HepG2 (cell line): Measurements from ENCODE around the gene RPL31. TPM values are rescaled to one million over a fixed set of nuclear protein-coding genes. Genes with fewer than 3 reads are reported as not detected.

ENCODE experiments used
- CCAR2 ChIP-seq: fragments of 200-400 bp; formaldehyde crosslinking; optimal IDR thresholded peaks from 2 replicates; pipeline ENCODE3; 2018; ENCODE audit warnings: low read depth, mild to moderate bottlenecking, low read length, moderate library complexity
- EED ChIP-seq: sonication (generic); formaldehyde crosslinking; IDR thresholded peaks from 2 replicates; pipeline ENCODE4 v1.5.0; 2020; ENCODE audit warnings: mild to moderate bottlenecking, missing genetic modification reagents
- FIP1L1 ChIP-seq: fragments of 200-400 bp; formaldehyde crosslinking; IDR thresholded peaks from 2 replicates; pipeline ENCODE4 v1.6.1; 2018; ENCODE audit warnings: low read depth, mild to moderate bottlenecking, low read length, moderate library complexity, borderline replicate concordance; ENCODE audit not compliant: insufficient read depth
- FOXA3 ChIP-seq: IDR thresholded peaks from 2 replicates; pipeline ENCODE4 v1.6.1; 2016; ENCODE audit warnings: missing genetic modification reagents, missing compliant biosample characterization
- HNRNPUL1 ChIP-seq: fragments of 200-400 bp; formaldehyde crosslinking; IDR thresholded peaks from 2 replicates; pipeline ENCODE4 v1.6.1; 2017; ENCODE audit warnings: low read depth, mild to moderate bottlenecking, low read length, moderate library complexity
- IRF2 ChIP-seq: IDR thresholded peaks from 2 replicates; pipeline ENCODE4 v1.6.1; 2018; ENCODE audit warnings: missing genetic modification reagents, missing compliant biosample characterization
- KLF6 ChIP-seq: IDR thresholded peaks from 2 replicates; pipeline ENCODE4 v1.8.0; 2016; ENCODE audit warnings: missing biosample characterization, missing genetic modification reagents
- NFKBIZ ChIP-seq: IDR thresholded peaks from 2 replicates; pipeline ENCODE4 v1.6.1; 2018; ENCODE audit warnings: missing genetic modification reagents, missing compliant biosample characterization
- PHF8 ChIP-seq: sonication (generic); formaldehyde crosslinking; IDR thresholded peaks from 2 replicates; pipeline ENCODE4 v1.5.0; 2020; ENCODE audit warnings: missing genetic modification reagents
- SMC3 ChIP-seq: IDR thresholded peaks from 2 replicates; pipeline ENCODE4 v1.6.1; 2011; ENCODE audit warnings: low read length, improper control_type of control experiment
- SOX13 ChIP-seq, 3 experiments: fragments of 450-650 bp in 1 of 3; sonication (generic) in 1 of 3; formaldehyde crosslinking in 1 of 3; IDR thresholded peaks in 2 of 3; conservative IDR thresholded peaks in 1 of 3; 2 replicates each; pipeline versions ENCODE4 v1.5.0 to v1.6.1; 2016 to 2020; ENCODE audit warnings: antibody characterized with exemption in 1 of 3, mild to moderate bottlenecking in 1 of 3, missing compliant biosample characterization in 1 of 3, missing genetic modification reagents in 1 of 3, moderate library complexity in 1 of 3
- TSC22D2 ChIP-seq: sonication (generic); formaldehyde crosslinking; IDR thresholded peaks from 2 replicates; pipeline ENCODE4 v1.5.1; 2020; ENCODE audit warnings: missing genetic modification reagents, mild to moderate bottlenecking, borderline replicate concordance
- ZC3H13 ChIP-seq: sonication (generic); formaldehyde crosslinking; IDR thresholded peaks from 2 replicates; pipeline ENCODE4 v1.8.1; 2023; ENCODE audit warnings: mild to moderate bottlenecking, missing genetic modification reagents, moderate library complexity
- ZSCAN9 ChIP-seq: IDR thresholded peaks from 2 replicates; pipeline ENCODE4 v1.6.1; 2016; ENCODE audit warnings: borderline replicate concordance
- polyA plus RNA-seq, 8 experiments: library from polyadenylated mRNA; depleted of rRNA in 3 of 8; stranded (reverse) in 7 of 8; unstranded in 1 of 8; fragments of >200 nt; fragmentation: Illumina TruSeq in 4 of 8; extraction: Trizol in 4 of 8; gene quantifications; 2 replicates each; pipeline versions ENCODE4 v1.2.1 to v1.2.3, GENCODE V29; 2011 to 2016; ENCODE audit warnings: low read depth in 4 of 8, missing spikeins in 1 of 8, mixed read lengths in 1 of 8; ENCODE audit not compliant: insufficient read depth in 1 of 8
- total RNA-seq, 5 experiments: library from RNA; depleted of rRNA; stranded (reverse); fragments of >200 nt; fragmentation: Illumina TruSeq; extraction: Trizol; gene quantifications; 2 replicates each; pipeline ENCODE4 v1.2.3, GENCODE V29; 2016; ENCODE audit warnings: low read depth in 1 of 5
- TF ChIP-seq, protein P1 (sequence below): sonication (generic); formaldehyde crosslinking; IDR thresholded peaks from 2 replicates; pipeline ENCODE4 v1.4.0; 2020; ENCODE audit warnings: mild to moderate bottlenecking, missing genetic modification reagents
- TF ChIP-seq, protein P2 (sequence below): sonication (generic); formaldehyde crosslinking; IDR thresholded peaks from 2 replicates; pipeline ENCODE4 v1.4.0; 2020; ENCODE audit warnings: missing genetic modification reagents
- TF ChIP-seq, protein P3 (sequence below): sonication (generic); formaldehyde crosslinking; IDR thresholded peaks from 2 replicates; pipeline ENCODE4 v1.5.1; 2020; ENCODE audit warnings: mild to moderate bottlenecking, missing genetic modification reagents, moderate library complexity
- TF ChIP-seq, protein P4 (sequence below): sonication (generic); formaldehyde crosslinking; IDR thresholded peaks from 2 replicates; pipeline ENCODE4 v1.4.0; 2020; ENCODE audit warnings: missing genetic modification reagents, borderline replicate concordance

The RPL31 gene
- total and polyA plus RNA-seq, 2 of the 13 experiments (the other 11 are each of a cell fraction or from before 2014, with no cell fraction given) = 3,331 to 3,582 TPM

DNA sequence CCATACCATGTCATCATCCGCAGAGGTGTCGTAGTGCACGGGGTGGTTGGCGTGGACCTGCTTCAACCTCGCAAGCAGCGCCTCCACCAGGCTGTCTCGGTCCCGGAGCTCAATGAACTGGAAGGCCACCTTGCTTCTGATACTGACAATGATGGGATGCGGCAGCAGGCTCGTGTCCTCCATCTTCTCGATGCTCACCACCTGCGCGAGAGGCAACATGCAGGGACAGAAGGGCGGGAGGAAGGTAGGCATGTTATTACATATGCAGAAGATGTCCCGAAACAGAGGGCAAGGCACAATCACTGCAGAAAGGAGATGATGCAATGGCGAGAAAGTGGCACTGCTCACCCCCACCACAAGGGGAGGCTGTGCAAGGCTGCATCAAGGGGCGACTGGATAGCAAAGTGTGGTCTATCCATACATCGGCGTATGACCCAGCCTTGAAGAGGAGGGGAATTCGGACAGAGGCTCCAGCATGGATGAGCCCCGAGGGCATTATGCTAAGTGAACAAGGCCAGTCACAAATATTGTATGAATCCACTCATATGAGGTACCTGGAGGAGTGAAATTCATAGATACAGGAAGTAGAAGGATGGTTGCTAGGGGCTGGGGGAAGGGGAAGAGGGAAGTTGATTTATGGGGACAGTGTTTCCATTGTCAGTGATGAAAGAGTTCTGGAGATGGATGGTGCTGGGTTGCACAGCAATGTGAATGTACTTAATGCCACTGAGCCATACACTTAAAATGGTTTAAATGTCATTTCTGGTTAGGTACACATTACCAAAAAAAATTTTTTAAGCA, 36.6 kb downstream of the RPL31 start (continued):
- TF ChIP-seq, protein P1, sequence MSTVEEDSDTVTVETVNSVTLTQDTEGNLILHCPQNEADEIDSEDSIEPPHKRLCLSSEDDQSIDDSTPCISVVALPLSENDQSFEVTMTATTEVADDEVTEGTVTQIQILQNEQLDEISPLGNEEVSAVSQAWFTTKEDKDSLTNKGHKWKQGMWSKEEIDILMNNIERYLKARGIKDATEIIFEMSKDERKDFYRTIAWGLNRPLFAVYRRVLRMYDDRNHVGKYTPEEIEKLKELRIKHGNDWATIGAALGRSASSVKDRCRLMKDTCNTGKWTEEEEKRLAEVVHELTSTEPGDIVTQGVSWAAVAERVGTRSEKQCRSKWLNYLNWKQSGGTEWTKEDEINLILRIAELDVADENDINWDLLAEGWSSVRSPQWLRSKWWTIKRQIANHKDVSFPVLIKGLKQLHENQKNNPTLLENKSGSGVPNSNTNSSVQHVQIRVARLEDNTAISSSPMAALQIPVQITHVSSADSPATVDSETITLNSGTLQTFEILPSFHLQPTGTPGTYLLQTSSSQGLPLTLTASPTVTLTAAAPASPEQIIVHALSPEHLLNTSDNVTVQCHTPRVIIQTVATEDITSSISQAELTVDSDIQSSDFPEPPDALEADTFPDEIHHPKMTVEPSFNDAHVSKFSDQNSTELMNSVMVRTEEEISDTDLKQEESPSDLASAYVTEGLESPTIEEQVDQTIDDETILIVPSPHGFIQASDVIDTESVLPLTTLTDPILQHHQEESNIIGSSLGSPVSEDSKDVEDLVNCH (CRISPR knock-in tag) = no peak
- TF ChIP-seq KLF6 = no peak
- peak; percentile 73; the same call in 1 of the 2 replicates for TF ChIP-seq IRF2 (CRISPR knock-in tag)
- TF ChIP-seq FOXA3 (CRISPR knock-in tag) = 0 out of 2 replicates have a peak, but pooled peaks have one; percentile 30
- TF ChIP-seq, protein P2, sequence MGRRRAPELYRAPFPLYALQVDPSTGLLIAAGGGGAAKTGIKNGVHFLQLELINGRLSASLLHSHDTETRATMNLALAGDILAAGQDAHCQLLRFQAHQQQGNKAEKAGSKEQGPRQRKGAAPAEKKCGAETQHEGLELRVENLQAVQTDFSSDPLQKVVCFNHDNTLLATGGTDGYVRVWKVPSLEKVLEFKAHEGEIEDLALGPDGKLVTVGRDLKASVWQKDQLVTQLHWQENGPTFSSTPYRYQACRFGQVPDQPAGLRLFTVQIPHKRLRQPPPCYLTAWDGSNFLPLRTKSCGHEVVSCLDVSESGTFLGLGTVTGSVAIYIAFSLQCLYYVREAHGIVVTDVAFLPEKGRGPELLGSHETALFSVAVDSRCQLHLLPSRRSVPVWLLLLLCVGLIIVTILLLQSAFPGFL (CRISPR knock-in tag) = no peak
- TF ChIP-seq, protein P3, sequence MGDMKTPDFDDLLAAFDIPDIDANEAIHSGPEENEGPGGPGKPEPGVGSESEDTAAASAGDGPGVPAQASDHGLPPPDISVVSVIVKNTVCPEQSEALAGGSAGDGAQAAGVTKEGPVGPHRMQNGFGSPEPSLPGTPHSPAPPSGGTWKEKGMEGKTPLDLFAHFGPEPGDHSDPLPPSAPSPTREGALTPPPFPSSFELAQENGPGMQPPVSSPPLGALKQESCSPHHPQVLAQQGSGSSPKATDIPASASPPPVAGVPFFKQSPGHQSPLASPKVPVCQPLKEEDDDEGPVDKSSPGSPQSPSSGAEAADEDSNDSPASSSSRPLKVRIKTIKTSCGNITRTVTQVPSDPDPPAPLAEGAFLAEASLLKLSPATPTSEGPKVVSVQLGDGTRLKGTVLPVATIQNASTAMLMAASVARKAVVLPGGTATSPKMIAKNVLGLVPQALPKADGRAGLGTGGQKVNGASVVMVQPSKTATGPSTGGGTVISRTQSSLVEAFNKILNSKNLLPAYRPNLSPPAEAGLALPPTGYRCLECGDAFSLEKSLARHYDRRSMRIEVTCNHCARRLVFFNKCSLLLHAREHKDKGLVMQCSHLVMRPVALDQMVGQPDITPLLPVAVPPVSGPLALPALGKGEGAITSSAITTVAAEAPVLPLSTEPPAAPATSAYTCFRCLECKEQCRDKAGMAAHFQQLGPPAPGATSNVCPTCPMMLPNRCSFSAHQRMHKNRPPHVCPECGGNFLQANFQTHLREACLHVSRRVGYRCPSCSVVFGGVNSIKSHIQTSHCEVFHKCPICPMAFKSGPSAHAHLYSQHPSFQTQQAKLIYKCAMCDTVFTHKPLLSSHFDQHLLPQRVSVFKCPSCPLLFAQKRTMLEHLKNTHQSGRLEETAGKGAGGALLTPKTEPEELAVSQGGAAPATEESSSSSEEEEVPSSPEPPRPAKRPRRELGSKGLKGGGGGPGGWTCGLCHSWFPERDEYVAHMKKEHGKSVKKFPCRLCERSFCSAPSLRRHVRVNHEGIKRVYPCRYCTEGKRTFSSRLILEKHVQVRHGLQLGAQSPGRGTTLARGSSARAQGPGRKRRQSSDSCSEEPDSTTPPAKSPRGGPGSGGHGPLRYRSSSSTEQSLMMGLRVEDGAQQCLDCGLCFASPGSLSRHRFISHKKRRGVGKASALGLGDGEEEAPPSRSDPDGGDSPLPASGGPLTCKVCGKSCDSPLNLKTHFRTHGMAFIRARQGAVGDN (CRISPR knock-in tag) = peak; percentile 60
- TF ChIP-seq EED = no peak
- TF ChIP-seq, protein P4, sequence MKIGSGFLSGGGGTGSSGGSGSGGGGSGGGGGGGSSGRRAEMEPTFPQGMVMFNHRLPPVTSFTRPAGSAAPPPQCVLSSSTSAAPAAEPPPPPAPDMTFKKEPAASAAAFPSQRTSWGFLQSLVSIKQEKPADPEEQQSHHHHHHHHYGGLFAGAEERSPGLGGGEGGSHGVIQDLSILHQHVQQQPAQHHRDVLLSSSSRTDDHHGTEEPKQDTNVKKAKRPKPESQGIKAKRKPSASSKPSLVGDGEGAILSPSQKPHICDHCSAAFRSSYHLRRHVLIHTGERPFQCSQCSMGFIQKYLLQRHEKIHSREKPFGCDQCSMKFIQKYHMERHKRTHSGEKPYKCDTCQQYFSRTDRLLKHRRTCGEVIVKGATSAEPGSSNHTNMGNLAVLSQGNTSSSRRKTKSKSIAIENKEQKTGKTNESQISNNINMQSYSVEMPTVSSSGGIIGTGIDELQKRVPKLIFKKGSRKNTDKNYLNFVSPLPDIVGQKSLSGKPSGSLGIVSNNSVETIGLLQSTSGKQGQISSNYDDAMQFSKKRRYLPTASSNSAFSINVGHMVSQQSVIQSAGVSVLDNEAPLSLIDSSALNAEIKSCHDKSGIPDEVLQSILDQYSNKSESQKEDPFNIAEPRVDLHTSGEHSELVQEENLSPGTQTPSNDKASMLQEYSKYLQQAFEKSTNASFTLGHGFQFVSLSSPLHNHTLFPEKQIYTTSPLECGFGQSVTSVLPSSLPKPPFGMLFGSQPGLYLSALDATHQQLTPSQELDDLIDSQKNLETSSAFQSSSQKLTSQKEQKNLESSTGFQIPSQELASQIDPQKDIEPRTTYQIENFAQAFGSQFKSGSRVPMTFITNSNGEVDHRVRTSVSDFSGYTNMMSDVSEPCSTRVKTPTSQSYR (CRISPR knock-in tag) = peak; percentile 54; the same call in 1 of the 2 replicates
- TF ChIP-seq NFKBIZ = peak; percentile 77; the same call in 1 of the 2 replicates
- peak; percentile 67; the same call in 1 of the 2 replicates for TF ChIP-seq ZSCAN9 (CRISPR knock-in tag)
- peak; percentile 98 for TF ChIP-seq SMC3
- TF ChIP-seq FIP1L1 = no peak
- TF ChIP-seq SOX13 (IDR thresholded peaks at IDR 0.05) = no peak
- peak in 1 of 2 experiments; percentile 24; a peak in 1 of 4 replicates for TF ChIP-seq SOX13 (CRISPR knock-in tag; conservative IDR thresholded peaks at IDR 0.05 in 1 of 2, IDR thresholded peaks at IDR 0.05 in 1 of 2)
- TF ChIP-seq TSC22D2 (CRISPR knock-in tag) = peak; percentile 90; the same call in 1 of the 2 replicates
- no peak for TF ChIP-seq CCAR2
- TF ChIP-seq PHF8 (CRISPR knock-in tag) = no peak
- TF ChIP-seq ZC3H13 (CRISPR knock-in tag) = no peak
- TF ChIP-seq HNRNPUL1 = no peak
